NCI-H1694 (cell line): Measurements from ENCODE around the gene ATP6V0E2.
"Not testable (repeated sequence)": the region's sequence is repeated elsewhere in the genome, so short reads cannot be mapped to it uniquely, and the experiment has no call there.

Experiments used
- DNase-seq: peaks from one replicate; lab custom pipeline; 2025; lab: John Stamatoyannopoulos, UW

The ATP6V0E2 gene

GRCh38 chr7:149873074-149873969 is at the start of gene ATP6V0E2:
Gene ATP6V0E2, plus strand, starts transcription at chr7:149873969. Its CDS starts 97 bp downstream, at chr7:149874066.
- DNase-seq: peak; percentile 93

DNA sequence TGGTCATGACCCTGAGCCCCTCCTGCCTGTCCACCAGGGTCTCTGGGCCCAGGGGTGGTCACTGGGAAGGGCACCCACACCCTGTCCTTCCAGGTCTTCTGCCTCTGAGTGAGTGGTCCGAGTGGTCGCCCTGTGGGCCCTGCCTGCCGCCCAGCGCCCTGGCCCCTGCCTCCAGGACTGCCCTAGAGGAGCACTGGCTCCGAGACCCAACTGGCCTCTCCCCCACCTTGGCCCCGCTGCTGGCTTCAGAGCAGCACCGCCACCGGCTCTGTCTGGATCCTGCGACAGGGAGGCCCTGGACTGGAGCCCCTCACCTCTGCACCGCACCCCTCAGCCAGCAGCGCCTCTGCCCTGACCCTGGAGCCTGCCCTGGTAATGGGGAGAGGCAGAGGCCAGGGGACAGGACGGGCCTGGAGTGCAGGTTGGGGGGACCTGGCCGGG is 49.4 kb upstream of the ATP6V0E2 start:
- no peak for DNase-seq

- DNase-seq: no peak
These were observed 48.8 kb upstream of the ATP6V0E2 start for GRCh38 chr7:149824748-149825566.

DNA sequence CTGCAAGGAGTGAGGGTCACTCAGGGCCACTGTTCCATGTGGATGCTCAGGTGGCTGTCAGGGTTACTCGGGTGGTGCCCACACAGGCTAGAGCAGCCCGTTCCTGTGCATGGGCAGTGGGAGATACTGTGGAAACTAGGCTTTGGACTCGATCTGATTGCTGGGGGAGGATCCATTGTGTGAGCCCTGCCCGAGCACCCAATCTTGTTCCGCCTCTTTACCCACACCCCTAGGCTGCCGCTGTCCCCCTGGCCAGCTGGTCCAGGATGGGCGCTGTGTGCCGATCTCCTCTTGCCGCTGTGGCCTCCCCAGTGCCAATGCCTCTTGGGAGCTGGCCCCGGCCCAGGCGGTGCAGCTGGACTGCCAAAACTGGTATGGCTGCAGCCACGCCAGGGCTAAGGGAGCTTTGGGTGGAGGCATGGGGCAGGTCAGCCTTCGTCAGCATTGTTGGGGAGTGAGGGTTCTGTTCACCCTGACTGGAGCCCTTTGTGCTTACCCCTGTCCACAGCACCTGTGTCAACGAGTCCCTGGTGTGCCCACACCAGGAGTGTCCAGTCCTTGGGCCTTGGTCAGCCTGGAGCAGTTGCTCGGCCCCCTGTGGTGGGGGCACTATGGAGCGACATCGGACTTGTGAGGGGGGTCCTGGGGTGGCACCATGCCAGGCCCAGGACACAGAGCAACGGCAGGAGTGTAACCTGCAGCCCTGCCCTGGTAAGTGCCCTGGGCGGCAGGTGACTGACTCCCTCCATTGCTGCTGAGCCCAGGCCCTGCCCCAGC is 48.0 kb upstream of the ATP6V0E2 start:
- no peak for DNase-seq

DNA sequence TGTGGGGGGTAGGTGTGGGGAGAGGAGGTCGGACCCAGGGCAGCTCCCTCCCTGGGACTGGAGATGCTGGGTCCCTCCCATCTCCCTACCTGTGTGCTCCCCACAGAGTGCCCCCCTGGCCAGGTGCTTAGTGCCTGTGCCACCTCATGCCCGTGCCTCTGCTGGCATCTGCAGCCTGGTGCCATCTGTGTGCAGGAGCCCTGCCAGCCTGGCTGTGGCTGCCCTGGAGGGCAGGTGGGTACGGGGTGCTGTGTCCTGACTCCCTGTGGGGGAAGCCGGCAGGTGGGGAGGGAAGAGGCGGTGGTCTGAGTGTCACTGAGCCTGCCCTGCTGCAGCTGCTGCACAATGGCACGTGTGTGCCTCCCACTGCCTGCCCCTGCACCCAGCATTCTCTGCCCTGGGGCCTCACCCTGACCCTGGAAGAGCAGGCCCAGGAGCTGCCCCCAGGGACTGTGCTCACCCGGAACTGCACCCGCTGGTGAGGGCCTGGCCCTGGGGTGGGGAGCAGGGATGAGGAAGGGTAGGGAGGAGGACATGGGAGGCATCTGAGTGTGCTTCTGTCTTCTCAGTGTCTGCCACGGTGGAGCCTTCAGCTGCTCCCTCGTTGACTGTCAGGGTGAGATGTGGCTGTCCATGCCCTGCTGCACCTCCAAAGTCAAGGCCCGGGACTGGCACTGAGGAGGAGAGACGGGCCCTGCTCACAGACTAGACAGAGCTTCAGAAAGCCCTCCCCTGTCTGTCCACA is 47.3 kb upstream of the ATP6V0E2 start:
- no peak for DNase-seq

GRCh38 chr7:149827089-149827981 is 46.4 kb upstream of the ATP6V0E2 start:
- no peak for DNase-seq

DNA sequence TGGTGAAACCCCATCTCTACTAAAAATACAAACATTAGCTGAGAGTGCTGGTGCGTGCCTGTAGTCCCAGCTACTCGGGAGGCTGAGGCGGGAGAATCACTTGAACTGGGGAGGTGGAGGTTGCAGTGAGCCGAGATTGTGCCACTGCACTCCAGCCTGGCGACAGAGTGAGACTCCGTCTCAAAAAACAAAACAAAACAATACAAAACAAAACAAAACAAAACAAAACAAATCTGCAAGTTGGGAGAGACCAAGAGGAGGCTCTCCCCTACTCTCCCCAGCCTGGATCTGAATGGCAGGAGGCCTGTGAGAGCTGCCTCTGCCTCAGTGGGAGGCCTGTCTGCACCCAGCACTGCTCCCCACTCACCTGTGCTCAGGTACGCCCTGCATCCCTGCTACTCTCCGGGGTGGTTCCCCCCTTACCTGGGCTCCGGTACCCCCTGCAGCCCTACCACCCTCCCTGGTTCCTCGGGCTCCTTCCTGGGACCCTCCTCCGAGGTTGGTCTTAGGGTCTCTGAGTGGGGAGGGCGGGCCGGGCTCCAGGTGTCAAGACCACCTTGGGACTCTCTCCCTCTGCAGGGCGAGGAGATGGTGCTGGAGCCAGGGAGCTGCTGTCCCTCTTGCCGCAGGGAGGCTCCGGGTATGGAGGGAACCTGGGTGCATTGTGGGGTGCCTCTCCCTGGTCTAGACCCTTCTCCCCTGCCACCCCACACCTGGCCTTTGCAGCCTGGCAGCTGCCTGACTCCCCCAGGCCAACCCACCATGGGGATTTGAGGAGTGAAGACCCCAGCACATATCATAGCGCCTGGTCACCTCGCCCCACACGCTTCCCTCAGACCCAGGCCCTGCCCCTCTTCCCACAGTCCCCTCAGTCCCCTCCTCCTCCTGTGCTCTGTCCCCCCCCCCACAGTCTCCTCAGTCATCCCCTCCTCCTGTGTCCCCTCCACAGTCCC is 45.1 kb upstream of the ATP6V0E2 start:
- DNase-seq: no peak

- DNase-seq: not testable (repeated sequence)
These were observed 43.2 kb upstream of the ATP6V0E2 start for GRCh38 chr7:149830527-149830926.

DNA sequence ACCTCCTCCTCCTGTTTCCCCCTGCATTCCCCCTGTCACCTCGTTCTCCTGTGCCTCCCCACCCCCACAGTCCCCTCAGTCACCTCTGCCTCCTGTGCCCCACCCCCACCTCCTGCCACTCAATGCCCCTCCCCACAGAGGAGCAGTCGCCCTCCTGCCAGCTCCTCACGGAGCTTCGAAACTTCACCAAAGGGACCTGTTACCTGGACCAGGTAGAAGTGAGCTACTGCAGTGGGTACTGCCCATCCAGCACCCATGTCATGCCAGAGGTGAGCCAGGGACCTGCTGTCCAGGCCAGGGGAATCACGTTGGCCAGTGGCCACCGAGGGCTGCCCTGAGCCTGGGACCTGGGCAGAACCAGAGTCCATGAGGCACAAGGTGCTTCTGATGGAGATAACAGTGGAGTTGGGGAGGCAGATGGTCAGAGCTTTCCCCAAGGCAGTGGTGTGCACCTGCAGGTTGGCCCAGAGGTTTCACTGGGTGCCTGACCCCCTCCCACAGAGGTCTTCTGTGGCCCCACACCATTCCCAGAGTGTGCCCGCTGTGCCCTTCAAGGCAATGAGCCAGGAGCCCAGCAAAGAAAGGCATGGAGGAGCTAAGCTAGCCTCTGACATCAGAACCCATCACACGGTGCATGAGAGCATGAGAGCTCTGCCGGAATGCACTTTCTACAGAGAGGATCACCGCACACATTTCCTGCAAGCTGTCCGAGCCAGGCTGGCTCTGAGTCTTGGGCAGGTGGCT is 42.6 kb upstream of the ATP6V0E2 start:
- no peak for DNase-seq

GRCh38 chr7:149831741-149832219 is 42.0 kb upstream of the ATP6V0E2 start:
- DNase-seq: no peak

DNA sequence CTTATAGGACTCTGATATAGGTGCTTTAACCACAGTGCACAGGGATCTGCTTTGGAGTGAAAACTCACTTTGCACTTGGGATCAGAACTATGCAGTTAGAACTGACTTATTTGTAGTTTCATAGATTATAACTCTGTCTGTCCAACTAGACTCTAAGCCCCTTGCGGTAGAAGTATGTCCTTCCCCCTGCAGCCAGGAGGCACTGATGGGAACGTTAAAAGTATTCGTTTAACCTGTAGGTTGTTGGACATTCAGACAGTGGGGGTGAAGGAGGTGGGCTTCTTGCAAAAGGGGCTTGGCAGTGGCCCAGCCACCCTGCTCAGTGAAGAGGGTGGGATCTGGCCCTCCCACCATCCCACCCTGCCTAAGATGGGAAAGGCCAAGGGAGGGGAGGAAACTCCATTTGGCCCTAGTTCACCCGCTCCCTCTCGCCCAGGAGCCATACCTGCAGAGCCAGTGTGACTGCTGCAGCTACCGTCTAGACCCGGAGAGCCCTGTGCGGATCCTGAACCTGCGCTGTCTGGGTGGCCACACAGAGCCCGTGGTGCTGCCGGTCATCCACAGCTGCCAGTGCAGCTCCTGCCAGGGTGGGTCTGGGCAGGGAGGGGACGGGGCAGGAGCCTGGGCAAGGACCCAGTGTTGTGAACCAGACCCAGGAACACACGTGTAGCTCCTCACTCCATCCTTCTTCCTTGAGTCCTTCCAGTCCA is 41.3 kb upstream of the ATP6V0E2 start:
- no peak for DNase-seq

DNA sequence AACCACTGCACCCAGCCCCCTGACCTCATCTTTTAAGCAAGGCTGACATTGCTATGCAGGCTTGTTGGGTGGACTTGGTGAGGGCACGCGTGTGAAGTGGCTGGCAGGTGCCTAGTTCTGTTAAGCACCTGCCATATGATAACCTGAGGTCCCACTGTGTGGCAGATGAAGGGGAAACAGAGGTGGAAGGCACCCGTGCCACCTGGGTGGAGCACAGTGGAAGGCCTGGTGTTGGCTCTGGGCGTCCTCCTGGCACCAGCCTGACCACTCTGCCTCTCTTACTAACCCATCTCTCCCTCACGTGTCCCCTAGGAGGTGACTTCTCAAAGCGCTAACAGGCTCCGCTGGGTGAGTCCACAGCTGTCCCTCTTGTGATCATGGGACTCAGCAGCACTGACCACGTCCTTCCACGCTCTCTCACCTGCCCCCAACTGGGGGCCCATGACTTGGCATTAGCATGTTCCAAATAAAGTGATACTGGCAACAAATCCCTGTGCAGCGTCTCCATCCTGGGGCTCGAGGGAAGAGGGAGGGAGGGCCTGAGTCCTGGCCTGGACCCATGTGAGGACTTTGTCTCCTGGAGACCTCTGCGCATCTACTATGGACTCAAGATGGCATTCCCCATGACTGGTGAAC is 40.2 kb upstream of the ATP6V0E2 start:
- DNase-seq: no peak

DNA sequence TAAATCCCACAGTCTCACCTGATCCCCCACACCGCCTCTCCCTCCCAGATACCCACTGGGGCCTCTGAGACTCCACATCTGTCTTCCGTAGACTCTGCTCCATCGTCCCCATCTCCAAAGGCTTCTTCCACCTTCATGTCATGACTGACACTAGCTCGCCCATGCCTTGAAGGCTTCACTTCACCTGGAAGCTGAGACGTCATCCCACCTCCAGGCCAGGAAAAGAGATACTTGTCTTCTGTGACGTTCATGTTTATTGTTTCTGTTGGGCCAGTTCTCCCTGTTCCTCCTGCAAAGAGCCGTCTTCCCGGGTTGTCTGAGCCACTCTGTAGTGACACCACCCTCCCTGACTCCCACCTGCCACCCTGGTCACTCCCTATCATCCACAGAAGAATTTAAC is 39.2 kb upstream of the ATP6V0E2 start:
- no peak for DNase-seq

GRCh38 chr7:149836434-149836833 is 37.3 kb upstream of the ATP6V0E2 start:
- no peak for DNase-seq

GRCh38 chr7:149837564-149838223 is 36.1 kb upstream of the ATP6V0E2 start:
- DNase-seq: no peak

GRCh38 chr7:149838224-149838991 is 35.4 kb upstream of the ATP6V0E2 start, which contains the start of gene ZNF862:
Gene ZNF862, plus strand, starts transcription at chr7:149838375. Its CDS starts 237 bp downstream, at chr7:149838612.
- peak; percentile 97 for DNase-seq
